ENCODE results near the gene MBOAT1.
A peak's percentile ranks its signal among the peaks of the same experiment; 100 is the strongest.
"Not testable (repeated sequence)": the region's sequence is repeated elsewhere in the genome, so short reads cannot be mapped to it uniquely, and the experiment has no call there.

The MBOAT1 gene

GRCh38 chr6:20198775-20199174, 13.5 kb downstream of the MBOAT1 start:
- peaks cover 9% of the 10 kb centered on the region for H3K36me3 Mint-ChIP-seq
- H3K9me3 Mint-ChIP-seq, result no peaks in the 10 kb centered on the region
- peaks cover 16% of the 10 kb centered on the region for H3K4me1 Mint-ChIP-seq
- no peaks in the 10 kb centered on the region for H3K27me3 Mint-ChIP-seq
- no peak overlapping the region for H3K4me3 Mint-ChIP-seq
- no peak overlapping the region for H3K27ac Mint-ChIP-seq

- Mint-ChIP-seq H3K4me3 (no peak overlapping the region), H3K4me1 (peaks cover 12% of the 10 kb centered on the region), H3K27ac (no peak overlapping the region), H3K9me3 (no peaks in the 10 kb centered on the region), H3K36me3 (peaks cover 9% of the 10 kb centered on the region), H3K27me3 (no peaks in the 10 kb centered on the region)
These were observed 14.0 kb downstream of the MBOAT1 start for GRCh38 chr6:20198156-20198774.

- H3K4me1 Mint-ChIP-seq, result peaks cover 8% of the 10 kb centered on the region
- no peaks in the 10 kb centered on the region for H3K27me3 Mint-ChIP-seq
- no peak overlapping the region for H3K27ac Mint-ChIP-seq
- H3K9me3 Mint-ChIP-seq, result no peaks in the 10 kb centered on the region
- H3K36me3 Mint-ChIP-seq, result peaks cover 9% of the 10 kb centered on the region
- H3K4me3 Mint-ChIP-seq, result no peak overlapping the region
These were observed 15.0 kb downstream of the MBOAT1 start for GRCh38 chr6:20197251-20197650.

GRCh38 chr6:20192625-20193024, 19.6 kb downstream of the MBOAT1 start:
- H3K4me3 Mint-ChIP-seq, result no peak overlapping the region
- peaks cover 6% of the 10 kb centered on the region for H3K36me3 Mint-ChIP-seq
- peaks cover 4% of the 10 kb centered on the region for H3K4me1 Mint-ChIP-seq
- H3K27ac Mint-ChIP-seq, result no peak overlapping the region
- peaks cover 2% of the 10 kb centered on the region for H3K27me3 Mint-ChIP-seq
- no peaks in the 10 kb centered on the region for H3K9me3 Mint-ChIP-seq

- Mint-ChIP-seq H3K27ac (no peak overlapping the region), H3K27me3 (peaks cover 2% of the 10 kb centered on the region), H3K9me3 (no peaks in the 10 kb centered on the region), H3K4me1 (peaks cover 4% of the 10 kb centered on the region), H3K36me3 (peaks cover 6% of the 10 kb centered on the region), H3K4me3 (no peak overlapping the region)
These were observed 20.3 kb downstream of the MBOAT1 start for GRCh38 chr6:20191992-20192391.

- Mint-ChIP-seq H3K4me1 (peaks cover 4% of the 10 kb centered on the region), H3K27ac (no peak overlapping the region), H3K27me3 (peaks cover 2% of the 10 kb centered on the region), H3K4me3 (no peak overlapping the region), H3K9me3 (no peaks in the 10 kb centered on the region), H3K36me3 (peaks cover 7% of the 10 kb centered on the region)
These were observed 23.6 kb downstream of the MBOAT1 start for GRCh38 chr6:20188630-20189075.

- H3K4me1 Mint-ChIP-seq, result peaks cover under 1% of the 10 kb centered on the region
- peaks cover 10% of the 10 kb centered on the region for H3K36me3 Mint-ChIP-seq
- H3K27me3 Mint-ChIP-seq, result peaks cover 2% of the 10 kb centered on the region
- no peaks in the 10 kb centered on the region for H3K9me3 Mint-ChIP-seq
- H3K4me3 Mint-ChIP-seq, result no peak overlapping the region
- no peak overlapping the region for H3K27ac Mint-ChIP-seq
These were observed 25.3 kb downstream of the MBOAT1 start for GRCh38 chr6:20186981-20187380.

- Mint-ChIP-seq H3K4me3 (no peak overlapping the region), H3K27ac (no peak overlapping the region), H3K9me3 (no peaks in the 10 kb centered on the region), H3K36me3 (peaks cover 12% of the 10 kb centered on the region), H3K27me3 (no peaks in the 10 kb centered on the region), H3K4me1 (no peaks in the 10 kb centered on the region)
These were observed 28.6 kb downstream of the MBOAT1 start for GRCh38 chr6:20183706-20184105.

- Mint-ChIP-seq H3K4me3 (no peak overlapping the region), H3K36me3 (peaks cover 12% of the 10 kb centered on the region), H3K9me3 (no peaks in the 10 kb centered on the region), H3K27me3 (no peaks in the 10 kb centered on the region), H3K27ac (no peak overlapping the region), H3K4me1 (no peaks in the 10 kb centered on the region)
These were observed 29.2 kb downstream of the MBOAT1 start for GRCh38 chr6:20182926-20183521.

- H3K9me3 Mint-ChIP-seq, result no peaks in the 10 kb centered on the region
- no peaks in the 10 kb centered on the region for H3K27me3 Mint-ChIP-seq
- H3K4me1 Mint-ChIP-seq, result no peaks in the 10 kb centered on the region
- peaks cover 12% of the 10 kb centered on the region for H3K36me3 Mint-ChIP-seq
- no peak overlapping the region for H3K27ac Mint-ChIP-seq
- no peak overlapping the region for H3K4me3 Mint-ChIP-seq
These were observed 30.2 kb downstream of the MBOAT1 start for GRCh38 chr6:20182069-20182468.

- Mint-ChIP-seq H3K27me3 (no peaks in the 10 kb centered on the region), H3K4me3 (no peak overlapping the region), H3K27ac (no peak overlapping the region), H3K4me1 (no peaks in the 10 kb centered on the region), H3K9me3 (no peaks in the 10 kb centered on the region), H3K36me3 (peaks cover 12% of the 10 kb centered on the region)
These were observed 31.3 kb downstream of the MBOAT1 start for GRCh38 chr6:20180935-20181334.

GRCh38 chr6:20179287-20180045, 32.8 kb downstream of the MBOAT1 start:
- H3K9me3 Mint-ChIP-seq, H3K27me3 Mint-ChIP-seq, H3K4me1 Mint-ChIP-seq, H3K4me3 Mint-ChIP-seq, H3K27ac Mint-ChIP-seq: not testable (repeated sequence)
- peaks cover 12% of the 10 kb centered on the region for H3K36me3 Mint-ChIP-seq

- Mint-ChIP-seq H3K27me3 (no peaks in the 10 kb centered on the region), H3K4me1 (peaks cover 15% of the 10 kb centered on the region), H3K27ac (no peak overlapping the region), H3K9me3 (no peaks in the 10 kb centered on the region), H3K36me3 (peaks cover 8% of the 10 kb centered on the region), H3K4me3 (no peak overlapping the region)
These were observed 33.9 kb downstream of the MBOAT1 start for GRCh38 chr6:20178327-20178726.

GRCh38 chr6:20175810-20176410, 36.4 kb downstream of the MBOAT1 start:
- Mint-ChIP-seq H3K27ac (no peak overlapping the region), H3K4me3 (no peak overlapping the region), H3K9me3 (no peaks in the 10 kb centered on the region), H3K4me1 (peaks cover 23% of the 10 kb centered on the region), H3K27me3 (no peaks in the 10 kb centered on the region), H3K36me3 (peaks cover 5% of the 10 kb centered on the region)

- peak overlapping the region; percentile 1 for H3K27ac Mint-ChIP-seq
- H3K27me3 Mint-ChIP-seq, result no peaks in the 10 kb centered on the region
- peaks cover 31% of the 10 kb centered on the region for H3K4me1 Mint-ChIP-seq
- no peaks in the 10 kb centered on the region for H3K36me3 Mint-ChIP-seq
- peak overlapping the region; percentile 15 for H3K4me3 Mint-ChIP-seq
- H3K9me3 Mint-ChIP-seq, result no peaks in the 10 kb centered on the region
These were observed 38.2 kb downstream of the MBOAT1 start for GRCh38 chr6:20173833-20174792.
